PFSK-1 (cell line): ENCODE data around the gene CDCP1.

Source experiments
- FOXP2 ChIP-seq: optimal IDR thresholded peaks from 2 replicates; pipeline ENCODE3; 2011; ENCODE audit warnings: borderline replicate concordance, control low read depth, inconsistent platforms; ENCODE audit not compliant: insufficient read depth; ENCODE audit errors: extremely low read length, extremely low read depth
- POLR2AphosphoS5 ChIP-seq: IDR thresholded peaks from 2 replicates; pipeline ENCODE4 v1.6.1; 2012; ENCODE audit warnings: low read depth, mild to moderate bottlenecking, control low read depth, low read length, moderate library complexity
- REST ChIP-seq, 2 experiments: IDR thresholded peaks; 2 replicates each; pipeline versions ENCODE4 v1.6.1 to v1.8.0; 2011 to 2012; ENCODE audit warnings: low read depth in 2 of 2, low read length in 2 of 2, control low read depth in 1 of 2, inconsistent platforms in 1 of 2, mild to moderate bottlenecking in 1 of 2, moderate library complexity in 1 of 2; ENCODE audit not compliant: insufficient read depth in 1 of 2
- SIN3A ChIP-seq: IDR thresholded peaks from 2 replicates; pipeline ENCODE4 v1.6.1; 2012; ENCODE audit warnings: mild to moderate bottlenecking, low read length, moderate library complexity, borderline replicate concordance; ENCODE audit not compliant: insufficient read depth
- TAF1 ChIP-seq: IDR thresholded peaks from 2 replicates; pipeline ENCODE4 v1.6.1; 2012; ENCODE audit warnings: low read length, control low read depth, borderline replicate concordance; ENCODE audit not compliant: insufficient read depth

- TF ChIP-seq POLR2AphosphoS5 (no peak), TAF1 (no peak), REST (IDR thresholded peaks at IDR 0.05; ENCODE audit: insufficient read depth in 1 of 2, low read depth in 2 of 2, low read length in 2 of 2) (no peak), SIN3A (no peak), FOXP2 (no peak)
Observed at GRCh38 chr3:45173776-45174175, 27.6 kb upstream of the CDCP1 start.
